HG02588 (cell line): Measurements from ENCODE around the gene LRRC75A.

Source experiments
- ATAC-seq: cut with Tn5 transposase; IDR thresholded peaks from one replicate; pipeline ENCODE4 v1.9.1; 2021; ENCODE audit warnings: mild to moderate bottlenecking, moderate library complexity; ENCODE audit not compliant: unreplicated experiment

Gene LRRC75A

GRCh38 chr17:16473044-16474011 lies 18.7 kb downstream of the LRRC75A start:
- ATAC-seq = no peak

- no peak for ATAC-seq
Observed at GRCh38 chr17:16472539-16472938, 19.5 kb downstream of the LRRC75A start.

- ATAC-seq = no peak
Observed at GRCh38 chr17:16471295-16471694, 20.7 kb downstream of the LRRC75A start.

GRCh38 chr17:16470265-16470664 lies 21.7 kb downstream of the LRRC75A start:
- no peak for ATAC-seq

GRCh38 chr17:16468428-16468992 lies 23.5 kb downstream of the LRRC75A start:
- no peak for ATAC-seq

- no peak for ATAC-seq
Observed at GRCh38 chr17:16467886-16468285, 24.1 kb downstream of the LRRC75A start.

- ATAC-seq = no peak
Observed at GRCh38 chr17:16467044-16467443, 24.9 kb downstream of the LRRC75A start.

- no peak for ATAC-seq
Observed at GRCh38 chr17:16466407-16466806, 25.6 kb downstream of the LRRC75A start.

GRCh38 chr17:16465861-16466338 lies 26.1 kb downstream of the LRRC75A start:
- ATAC-seq = no peak

- ATAC-seq = no peak
Observed at GRCh38 chr17:16465052-16465312, 27.0 kb downstream of the LRRC75A start.

GRCh38 chr17:16464303-16465051 lies 27.5 kb downstream of the LRRC75A start:
- no peak for ATAC-seq

- no peak for ATAC-seq
Observed at GRCh38 chr17:16463358-16464302, 28.4 kb downstream of the LRRC75A start.

- no peak for ATAC-seq
Observed at GRCh38 chr17:16462070-16462864, 29.7 kb downstream of the LRRC75A start.

- ATAC-seq = no peak
Observed at GRCh38 chr17:16461606-16461866, 30.5 kb downstream of the LRRC75A start.

- no peak for ATAC-seq
Observed at GRCh38 chr17:16460796-16461605, 31.0 kb downstream of the LRRC75A start.

GRCh38 chr17:16459855-16460550 lies 32.0 kb downstream of the LRRC75A start:
- ATAC-seq = no peak

GRCh38 chr17:16459271-16459670 lies 32.7 kb downstream of the LRRC75A start:
- ATAC-seq = no peak

- ATAC-seq = no peak
Observed at GRCh38 chr17:16456742-16457316, 35.2 kb downstream of the LRRC75A start.
